ENCODE data around the gene BPIFA2.

BPIFA2 gene

DNA sequence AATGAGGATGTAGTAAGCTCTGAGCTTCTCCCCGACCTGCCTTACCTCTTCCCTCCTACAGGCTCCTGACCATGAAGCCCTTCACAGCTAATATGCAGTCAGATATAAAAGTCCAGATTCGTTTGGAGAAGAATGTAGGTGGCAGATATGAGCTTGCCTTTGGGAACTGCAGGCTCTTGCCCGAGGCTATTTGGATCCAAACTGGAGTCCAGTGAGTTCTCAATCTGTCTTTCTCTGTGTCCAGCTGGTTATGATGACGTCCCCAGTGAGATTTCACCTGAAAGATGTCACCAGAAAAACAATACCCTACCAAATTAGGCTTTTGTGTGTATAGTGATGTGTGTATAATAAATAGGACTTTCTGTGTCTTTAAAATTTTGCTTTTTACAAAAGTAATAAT is 34.5 kb downstream of the BPIFA2 start:
- no peak for DNase-seq

DNA sequence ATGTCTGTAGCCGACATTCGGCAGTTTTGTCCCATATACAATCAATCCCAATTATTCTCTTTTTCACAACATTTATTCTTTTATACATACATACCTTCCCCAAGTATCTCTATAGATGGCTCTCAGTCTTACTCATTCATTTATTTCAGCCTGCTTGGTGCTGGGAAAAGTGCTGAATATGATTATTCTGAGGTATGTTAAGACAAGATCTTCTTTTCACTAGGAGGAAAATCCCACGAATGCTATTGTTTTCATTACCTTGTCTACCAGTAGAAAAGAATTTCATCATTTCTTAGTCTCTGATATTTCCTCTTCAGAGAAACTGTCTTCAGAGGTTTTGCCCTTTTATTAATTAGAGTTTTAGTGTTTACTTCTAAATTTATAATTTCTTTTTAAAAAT is 35.5 kb downstream of the BPIFA2 start:
- no peak for DNase-seq

DNA sequence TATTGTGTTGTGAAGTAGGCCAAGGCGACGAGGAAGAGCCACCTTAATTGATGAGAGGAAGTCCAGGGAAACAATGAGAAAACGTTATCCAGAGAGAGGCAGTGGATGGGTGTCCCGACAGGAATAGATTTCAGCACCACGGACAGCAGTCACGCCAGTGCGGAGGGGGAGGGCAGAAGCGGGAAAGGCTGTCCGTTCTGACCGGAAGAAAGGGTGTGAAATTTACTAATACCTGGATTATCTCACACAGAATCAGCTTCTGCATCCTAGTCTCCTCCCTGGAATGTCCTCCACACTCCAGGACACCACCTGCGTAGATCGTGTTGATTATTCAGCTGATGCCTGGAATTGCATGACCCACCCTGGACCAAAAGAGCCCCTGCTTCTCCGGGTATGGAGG is 41.8 kb downstream of the BPIFA2 start:
- no peak for DNase-seq

DNA sequence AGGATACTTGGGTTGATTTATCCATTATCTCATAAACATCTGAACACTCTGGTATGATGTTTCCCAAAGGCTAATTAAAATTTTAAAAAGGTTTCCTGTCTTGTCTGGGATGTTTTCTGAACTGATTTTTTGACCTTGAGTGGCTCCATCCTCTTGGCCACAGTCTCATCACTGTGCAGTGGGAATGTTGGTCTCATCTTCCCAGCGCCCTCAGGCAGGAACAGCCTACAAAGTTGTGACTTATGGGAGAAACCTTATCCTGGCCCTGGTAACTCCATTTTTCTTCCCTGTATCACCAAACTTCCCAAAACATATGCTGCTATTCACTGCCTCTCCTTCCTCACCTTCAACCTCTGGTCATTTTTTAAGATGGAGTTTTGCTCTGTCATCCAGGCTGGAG is 42.4 kb downstream of the BPIFA2 start:
- DNase-seq: no peak

DNA sequence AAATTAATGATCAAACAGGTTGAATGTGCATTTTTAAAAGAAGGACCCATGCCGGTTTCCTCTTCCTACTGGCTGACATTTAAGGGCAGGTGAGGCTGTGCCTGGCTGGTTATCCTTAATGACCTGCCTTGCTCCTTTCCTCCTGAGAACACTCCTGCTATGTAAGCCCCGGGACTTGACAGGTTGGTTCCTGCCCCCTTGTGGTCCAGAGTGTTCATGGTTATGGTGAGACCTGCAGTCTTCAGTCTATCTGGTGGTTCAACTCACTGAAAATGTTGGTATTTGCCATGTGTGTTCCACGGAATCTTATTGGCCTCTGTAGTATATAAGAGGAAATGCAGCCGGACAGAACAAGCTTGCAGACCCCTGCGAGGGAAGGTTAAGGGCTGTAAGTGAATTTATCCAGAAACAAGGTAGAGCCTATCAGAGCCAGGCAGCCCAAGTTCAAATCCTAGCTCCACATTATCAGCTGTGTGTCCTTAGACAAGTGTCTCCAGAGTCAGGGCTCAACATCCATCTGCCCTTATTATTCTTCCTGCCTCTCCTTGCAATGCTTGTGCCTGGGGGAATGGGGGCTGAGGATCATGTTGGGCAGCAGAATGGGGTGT is 44.0 kb downstream of the BPIFA2 start:
- DNase-seq: peak; percentile 75

DNA sequence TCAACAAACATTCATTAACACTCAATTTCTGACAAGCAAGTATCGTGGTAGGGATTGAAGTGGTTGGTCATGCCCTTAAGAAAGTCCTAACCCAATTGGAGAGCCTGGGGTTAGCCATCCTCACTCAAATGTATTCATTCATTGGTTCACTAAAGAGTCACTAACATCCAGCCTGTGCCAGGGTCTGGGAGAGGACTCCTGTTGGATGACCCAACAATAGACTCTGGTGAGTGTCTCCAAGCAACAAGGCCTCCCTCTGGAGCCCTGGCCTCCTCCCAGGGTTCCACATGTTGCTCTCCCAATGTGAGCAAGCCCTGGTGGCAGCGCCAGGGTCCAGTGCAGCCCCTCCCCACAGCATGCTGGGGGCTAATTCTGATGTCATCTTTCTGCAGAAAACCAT is 49.1 kb downstream of the BPIFA2 start, which contains the start of gene BPIFA3:
Gene BPIFA3, plus strand, starts transcription at position 301 of the 400 bp plus-strand sequence. CDS start 185 bp downstream, outside the sequence.
- no peak for DNase-seq

DNA sequence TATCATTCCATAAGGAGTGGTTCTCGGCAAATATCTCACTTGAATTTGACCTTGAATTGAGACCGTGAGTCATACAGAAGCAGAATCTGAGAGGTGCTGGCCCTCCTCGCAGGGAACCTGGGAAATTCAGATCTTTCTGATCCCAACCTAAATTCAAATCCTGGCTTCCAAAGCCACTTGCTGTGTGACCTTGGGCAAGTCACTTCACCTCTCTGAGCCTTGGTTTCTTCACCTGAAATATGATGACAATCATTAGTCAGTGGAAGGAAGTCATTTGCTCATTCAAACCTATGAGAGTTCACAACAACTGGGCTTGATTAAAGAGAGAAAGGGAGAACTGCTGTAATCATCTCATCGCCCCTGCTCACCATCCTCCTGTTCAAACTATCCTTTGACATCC is 56.4 kb downstream of the BPIFA2 start:
- DNase-seq: no peak

DNA sequence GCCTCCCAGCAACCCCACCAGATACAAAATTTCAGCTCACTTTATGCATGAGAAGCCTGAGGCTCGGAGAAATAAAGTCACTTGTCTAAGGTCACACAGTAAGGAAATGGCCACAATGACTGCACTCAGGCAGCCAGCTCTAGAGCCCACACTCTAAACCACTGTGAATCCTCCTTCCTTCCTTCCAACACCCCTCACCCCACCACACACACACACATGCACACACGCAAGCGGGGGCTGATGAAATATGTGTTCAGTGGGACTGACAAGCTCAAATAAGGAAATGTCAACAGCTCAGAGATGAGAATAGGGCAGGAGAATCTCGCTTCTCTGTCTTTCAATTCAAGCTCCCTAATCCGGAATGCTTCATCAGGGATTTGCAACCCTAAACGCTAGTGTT is 61.9 kb downstream of the BPIFA2 start:
- no peak for DNase-seq

Data from NCI-H1092 (cell line).